HG03469 (cell line): ENCODE data around the gene CD3D.

ENCODE experiments used
- ATAC-seq: cut with Tn5 transposase; IDR thresholded peaks from one replicate; pipeline ENCODE4 v1.9.1; 2021; ENCODE audit warnings: mild to moderate bottlenecking, moderate library complexity, moderate number of reproducible peaks; ENCODE audit not compliant: unreplicated experiment

CD3D gene

GRCh38 chr11:118304227-118304567 is 38.3 kb downstream of the CD3D start:
- no peak for ATAC-seq

GRCh38 chr11:118301600-118302195 is 40.8 kb downstream of the CD3D start:
- ATAC-seq: no peak

GRCh38 chr11:118295815-118296454 is 46.6 kb downstream of the CD3D start:
- no peak for ATAC-seq

GRCh38 chr11:118295199-118295598 is 47.3 kb downstream of the CD3D start:
- no peak for ATAC-seq

- no peak for ATAC-seq
These were observed 48.5 kb downstream of the CD3D start for GRCh38 chr11:118294053-118294452.

- no peak for ATAC-seq
These were observed 50.9 kb downstream of the CD3D start for GRCh38 chr11:118291477-118292135.

- ATAC-seq: no peak
These were observed 51.6 kb downstream of the CD3D start for GRCh38 chr11:118290923-118291322.

GRCh38 chr11:118289401-118289800 is 53.1 kb downstream of the CD3D start:
- ATAC-seq: no peak
